Posterior vena cava (tissue), 2 donors: ENCODE data around the gene EPAS1. TPM values are rescaled to one million over a fixed set of nuclear protein-coding genes. Genes with fewer than 3 reads are reported as not detected.

Experiments used
- DNase-seq: peaks from one replicate; pipeline ENCODE4 v3.0.0-alpha.2; 2020; ENCODE audit warnings: low spot score
- intact Hi-C, 2 donors: fragments of 100-400 bp; cut with DNase I; formaldehyde crosslinking; loops; one replicate each; pipeline versions ENCODE4 v1.14.1 to v1.14.2; 2022 to 2023
- total RNA-seq, 2 donors: library from RNA; stranded (reverse); fragmentation: NEBNext Ultra II Directional; extraction: Animal tissue kit (Norgen Biotek cat#: 25700); gene quantifications; one replicate each; pipeline ENCODE4 v1.2.1, GENCODE V29; 2021
- donor health status: DM: yes; HTN: yes; CAD: no.
- donor health status: DM: yes; HTN: yes; CAD: no.

Gene EPAS1
- total RNA-seq, 2 donors from 2014 or later = 374 to 478 TPM

DNA sequence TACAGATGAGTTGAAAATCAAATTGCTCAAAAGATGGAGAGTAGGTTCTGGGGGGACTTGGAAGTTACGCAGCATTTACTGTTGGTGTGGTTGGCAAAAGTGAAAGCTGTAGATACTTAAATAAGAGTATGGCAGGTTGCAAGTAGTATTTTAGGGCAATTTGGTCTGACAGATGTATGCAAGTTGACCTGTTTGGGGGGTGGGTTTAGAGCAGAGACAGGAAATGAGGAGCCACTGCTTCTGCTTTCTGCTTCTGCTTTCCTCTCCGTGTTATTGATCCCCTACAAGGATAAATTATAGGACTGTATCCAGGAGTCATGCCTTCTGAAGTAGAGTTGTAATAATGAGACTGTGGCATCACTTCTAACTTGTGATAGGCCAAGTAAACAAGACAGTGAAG is 71.2 kb downstream of the EPAS1 start:
- intact Hi-C loops = loop anchor here in 1 of 2 donors (5.0 kb wide), 2 partner anchors 71 to 356 kb away; partner anchors contain the start of gene EPAS1

DNA sequence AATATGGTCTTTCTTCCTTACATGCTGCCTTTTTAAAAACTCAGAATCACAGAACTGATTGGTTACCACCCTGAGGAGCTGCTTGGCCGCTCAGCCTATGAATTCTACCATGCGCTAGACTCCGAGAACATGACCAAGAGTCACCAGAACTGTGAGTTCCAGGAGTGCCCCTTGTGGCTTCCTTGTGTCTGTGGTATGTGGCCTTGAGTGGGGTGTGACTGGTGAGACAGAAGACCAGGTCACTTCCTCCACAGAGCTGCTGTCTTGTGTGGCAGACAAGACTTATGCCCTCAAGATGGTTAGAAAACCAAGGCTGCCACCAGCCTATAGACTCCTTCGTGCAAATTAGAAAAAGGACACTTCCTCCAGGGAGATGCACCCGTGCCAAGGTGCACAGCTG is 72.6 kb downstream of the EPAS1 start:
- intact Hi-C loops = loop anchor here (5.0 to 10.0 kb wide), 3 partner anchors 72 to 357 kb away; partner anchors contain the start of gene EPAS1 (in 1 of the 2)
- no peak for DNase-seq

More for the DNA sequence above, 71.2 kb downstream of the EPAS1 start:
- DNase-seq = no peak

- no peak for DNase-seq
- intact Hi-C loops = loop anchor here in 1 of 2 donors (10.0 kb wide), 1 partner anchor 307 kb away; no protein-coding TSS in a partner anchor
These were observed 74.6 kb downstream of the EPAS1 start for GRCh38 chr2:46371854-46372253.

GRCh38 chr2:46372475-46372874 is 75.3 kb downstream of the EPAS1 start:
- no peak for DNase-seq
- intact Hi-C loops = loop anchor here in 1 of 2 donors (10.0 kb wide), 1 partner anchor 308 kb away; no protein-coding TSS in a partner anchor

DNA sequence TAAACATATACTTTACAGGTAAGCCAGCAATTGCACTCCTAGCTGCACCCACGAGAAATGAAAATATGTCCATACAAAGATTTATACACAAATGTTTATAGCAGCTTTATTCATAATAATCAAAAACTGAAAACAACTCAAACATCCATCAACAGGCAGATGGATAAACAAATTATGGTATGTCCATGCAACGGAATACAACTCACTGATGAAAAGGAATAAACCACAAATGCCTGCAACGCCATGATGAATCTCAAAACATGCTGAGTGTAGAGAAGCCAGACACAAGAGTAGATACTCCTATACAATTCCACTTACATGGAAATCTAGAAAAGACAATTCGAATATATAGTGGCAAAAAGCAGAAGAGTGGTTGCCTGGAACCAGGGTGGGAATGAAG is 76.0 kb downstream of the EPAS1 start:
- intact Hi-C loops = loop anchor here in 1 of 2 donors (1.0 to 10.0 kb wide), 2 partner anchors 31 to 308 kb away; no protein-coding TSS in a partner anchor
- DNase-seq = no peak

DNA sequence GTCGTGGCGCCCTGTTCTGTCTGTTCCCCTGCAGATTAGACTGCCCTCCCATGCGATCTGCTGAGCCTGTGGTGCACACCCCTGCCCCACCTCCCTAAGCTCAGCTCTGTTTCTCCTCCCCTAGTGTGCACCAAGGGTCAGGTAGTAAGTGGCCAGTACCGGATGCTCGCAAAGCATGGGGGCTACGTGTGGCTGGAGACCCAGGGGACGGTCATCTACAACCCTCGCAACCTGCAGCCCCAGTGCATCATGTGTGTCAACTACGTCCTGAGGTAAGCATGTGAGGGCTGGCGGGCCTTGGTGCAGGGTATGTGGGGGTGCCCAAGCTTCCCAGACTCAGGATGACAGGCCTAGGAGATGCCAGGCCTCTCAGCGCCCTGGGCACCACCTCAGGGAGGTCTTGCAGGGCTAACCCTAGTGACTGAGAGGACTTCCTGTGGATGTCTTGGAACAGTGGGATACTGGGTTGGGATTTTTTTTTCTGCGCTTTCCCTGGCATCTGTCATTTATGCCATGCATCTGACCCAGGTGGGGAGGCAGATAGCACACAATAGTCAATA is 78.4 kb downstream of the EPAS1 start:
- DNase-seq = no peak
- intact Hi-C loops = loop anchor here in 1 of 2 donors (10.0 kb wide), 1 partner anchor 311 kb away; no protein-coding TSS in a partner anchor

DNA sequence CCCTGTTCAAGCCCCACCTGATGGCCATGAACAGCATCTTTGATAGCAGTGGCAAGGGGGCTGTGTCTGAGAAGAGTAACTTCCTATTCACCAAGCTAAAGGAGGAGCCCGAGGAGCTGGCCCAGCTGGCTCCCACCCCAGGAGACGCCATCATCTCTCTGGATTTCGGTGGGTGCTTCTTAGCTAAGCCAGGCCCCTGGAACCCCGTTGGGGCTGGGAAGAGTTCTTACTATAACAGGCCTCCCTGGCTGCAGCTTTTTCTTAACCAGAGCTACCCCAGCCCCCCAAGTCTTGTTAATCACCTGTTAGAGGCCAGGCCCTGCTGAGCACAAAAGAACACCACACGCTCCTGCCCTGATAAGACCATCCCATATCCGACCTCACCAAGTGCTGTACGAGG is 79.4 kb downstream of the EPAS1 start:
- intact Hi-C loops = loop anchor here in 1 of 2 donors (10.0 kb wide), 1 partner anchor 312 kb away; no protein-coding TSS in a partner anchor
- no peak for DNase-seq

- no peak for DNase-seq
- intact Hi-C loops = loop anchor here in 1 of 2 donors (10.0 kb wide), 1 partner anchor 312 kb away; no protein-coding TSS in a partner anchor
These were observed 79.9 kb downstream of the EPAS1 start for GRCh38 chr2:46377101-46377581.

DNA sequence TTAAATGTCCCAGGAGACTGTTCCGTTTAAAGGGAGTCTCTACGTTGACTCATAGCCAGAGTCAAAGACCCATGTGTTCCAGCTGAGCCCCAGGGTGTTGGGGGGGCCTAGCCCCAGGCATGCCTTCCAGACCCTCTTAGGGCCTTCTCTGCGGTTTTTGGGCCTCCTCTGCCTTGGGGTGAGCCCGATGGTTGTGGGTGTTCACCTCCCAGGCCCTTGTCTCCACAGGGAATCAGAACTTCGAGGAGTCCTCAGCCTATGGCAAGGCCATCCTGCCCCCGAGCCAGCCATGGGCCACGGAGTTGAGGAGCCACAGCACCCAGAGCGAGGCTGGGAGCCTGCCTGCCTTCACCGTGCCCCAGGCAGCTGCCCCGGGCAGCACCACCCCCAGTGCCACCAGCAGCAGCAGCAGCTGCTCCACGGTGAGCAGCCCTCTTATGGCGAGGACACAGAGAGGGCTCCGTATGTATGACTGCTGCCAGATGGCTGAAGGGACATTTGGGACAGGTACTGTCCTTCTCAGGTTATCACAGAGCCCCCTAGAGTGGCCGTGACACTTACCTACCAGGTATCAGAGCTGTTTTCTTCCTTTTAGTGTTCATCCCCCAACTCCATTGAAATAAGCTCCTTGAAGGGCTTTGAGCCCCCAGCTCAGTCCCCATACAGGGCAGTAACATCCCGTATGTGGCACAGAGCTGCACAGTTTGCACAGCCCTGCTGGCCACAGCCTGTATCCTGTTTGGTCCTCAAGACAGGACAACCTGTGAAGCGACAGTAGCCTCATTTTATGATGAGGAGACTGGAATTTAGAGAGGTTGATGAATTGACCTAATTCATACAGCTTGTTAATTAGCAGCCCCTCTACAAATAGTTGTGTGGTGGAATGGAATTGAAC is 80.7 kb downstream of the EPAS1 start:
- no peak for DNase-seq
- intact Hi-C loops = loop anchor here in 1 of 2 donors (10.0 kb wide), 1 partner anchor 313 kb away; no protein-coding TSS in a partner anchor

GRCh38 chr2:46378616-46379015 is 81.4 kb downstream of the EPAS1 start:
- DNase-seq = no peak
- intact Hi-C loops = loop anchor here in 1 of 2 donors (10.0 kb wide), 1 partner anchor 314 kb away; no protein-coding TSS in a partner anchor

GRCh38 chr2:46379213-46380037 is 82.2 kb downstream of the EPAS1 start:
- no peak for DNase-seq
- intact Hi-C loops = loop anchor here in 1 of 2 donors (10.0 kb wide), 1 partner anchor 315 kb away; no protein-coding TSS in a partner anchor

DNA sequence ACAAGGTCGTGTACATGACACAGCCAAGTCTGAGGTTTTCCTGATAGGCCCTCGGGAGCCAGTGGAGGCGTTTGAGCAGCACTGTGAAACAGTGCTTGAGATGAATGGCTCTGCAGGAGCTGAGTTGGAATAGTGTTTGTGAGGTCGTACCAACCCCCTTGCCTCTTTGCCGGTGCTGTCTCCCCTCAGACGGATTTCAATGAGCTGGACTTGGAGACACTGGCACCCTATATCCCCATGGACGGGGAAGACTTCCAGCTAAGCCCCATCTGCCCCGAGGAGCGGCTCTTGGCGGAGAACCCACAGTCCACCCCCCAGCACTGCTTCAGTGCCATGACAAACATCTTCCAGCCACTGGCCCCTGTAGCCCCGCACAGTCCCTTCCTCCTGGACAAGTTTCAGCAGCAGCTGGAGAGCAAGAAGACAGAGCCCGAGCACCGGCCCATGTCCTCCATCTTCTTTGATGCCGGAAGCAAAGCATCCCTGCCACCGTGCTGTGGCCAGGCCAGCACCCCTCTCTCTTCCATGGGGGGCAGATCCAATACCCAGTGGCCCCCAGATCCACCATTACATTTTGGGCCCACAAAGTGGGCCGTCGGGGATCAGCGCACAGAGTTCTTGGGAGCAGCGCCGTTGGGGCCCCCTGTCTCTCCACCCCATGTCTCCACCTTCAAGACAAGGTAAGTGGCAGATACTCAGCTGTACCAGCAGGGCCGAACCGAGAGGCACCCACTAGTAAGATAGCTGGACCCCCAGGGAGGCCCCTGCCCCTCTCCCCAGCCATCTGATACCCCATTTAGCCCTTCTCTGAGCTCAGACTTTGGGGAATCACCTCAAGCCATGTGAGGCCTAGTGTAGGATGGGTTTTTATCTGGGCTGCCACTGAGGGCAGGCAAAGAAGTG is 83.1 kb downstream of the EPAS1 start:
- no peak for DNase-seq
- intact Hi-C loops = no loop called here

GRCh38 chr2:46381263-46381849 is 84.1 kb downstream of the EPAS1 start:
- DNase-seq = no peak

GRCh38 chr2:46381871-46382270 is 84.7 kb downstream of the EPAS1 start:
- intact Hi-C loops = no loop called here
- no peak for DNase-seq

More at GRCh38 chr2:46381263-46381849, 84.1 kb downstream of the EPAS1 start:
- intact Hi-C loops = no loop called here

DNA sequence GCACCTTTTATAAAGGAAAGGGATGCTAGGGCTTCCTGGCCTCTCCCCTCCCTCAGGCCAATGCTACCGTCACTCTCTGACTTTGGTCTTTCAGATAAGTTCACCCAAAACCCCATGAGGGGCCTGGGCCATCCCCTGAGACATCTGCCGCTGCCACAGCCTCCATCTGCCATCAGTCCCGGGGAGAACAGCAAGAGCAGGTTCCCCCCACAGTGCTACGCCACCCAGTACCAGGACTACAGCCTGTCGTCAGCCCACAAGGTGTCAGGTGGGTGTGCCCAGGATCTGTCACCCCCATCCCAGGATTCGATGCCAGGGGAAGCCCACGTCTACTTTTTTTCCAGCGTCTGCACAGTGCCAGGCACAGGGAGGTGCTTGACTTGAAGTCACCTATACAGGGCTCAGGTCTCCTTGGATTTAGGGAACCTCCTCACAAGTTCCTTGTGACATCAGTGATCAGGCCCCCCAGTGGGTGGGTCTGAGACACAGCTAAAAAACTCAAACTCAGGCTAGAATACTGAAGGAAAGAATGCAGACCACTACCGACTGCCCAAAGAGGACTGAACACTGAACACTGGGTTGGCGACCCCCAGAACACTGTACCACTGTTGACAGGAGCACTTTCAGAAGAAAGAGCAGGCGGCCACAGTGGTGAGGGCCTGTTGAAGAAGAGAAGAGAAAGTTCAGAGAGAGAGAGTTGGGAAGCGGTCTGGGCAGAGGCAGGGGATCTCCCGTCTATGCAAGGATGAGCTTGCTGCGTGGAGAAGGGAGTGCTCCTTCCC is 85.3 kb downstream of the EPAS1 start:
- no peak for DNase-seq
- intact Hi-C loops = no loop called here

- intact Hi-C loops = no loop called here
- no peak for DNase-seq
These were observed 85.8 kb downstream of the EPAS1 start for GRCh38 chr2:46383113-46383395.
